ENCODE measurements around the gene GPRC5A.

The GPRC5A gene

GRCh38 chr12:12877781-12878455 lies 13.4 kb upstream of the GPRC5A start:
- ATAC-seq, result no peak
- H3K9me3 Mint-ChIP-seq, result no peaks in the 10 kb centered on the region
- no peaks in the 10 kb centered on the region for H3K4me1 Mint-ChIP-seq
- H3K27me3 Mint-ChIP-seq, result no peaks in the 10 kb centered on the region
- no peak overlapping the region for H3K27ac Mint-ChIP-seq
- H3K4me3 Mint-ChIP-seq, result no peak overlapping the region
- H3K36me3 Mint-ChIP-seq, result no peaks in the 10 kb centered on the region

GRCh38 chr12:12880537-12880936 lies 10.8 kb upstream of the GPRC5A start:
- H3K4me1 Mint-ChIP-seq, result no peaks in the 10 kb centered on the region
- H3K36me3 Mint-ChIP-seq, result no peaks in the 10 kb centered on the region
- H3K27me3 Mint-ChIP-seq, result no peaks in the 10 kb centered on the region
- ATAC-seq, result no peak
- H3K4me3 Mint-ChIP-seq, result no peak overlapping the region
- H3K9me3 Mint-ChIP-seq, result no peaks in the 10 kb centered on the region
- H3K27ac Mint-ChIP-seq, result no peak overlapping the region

DNA sequence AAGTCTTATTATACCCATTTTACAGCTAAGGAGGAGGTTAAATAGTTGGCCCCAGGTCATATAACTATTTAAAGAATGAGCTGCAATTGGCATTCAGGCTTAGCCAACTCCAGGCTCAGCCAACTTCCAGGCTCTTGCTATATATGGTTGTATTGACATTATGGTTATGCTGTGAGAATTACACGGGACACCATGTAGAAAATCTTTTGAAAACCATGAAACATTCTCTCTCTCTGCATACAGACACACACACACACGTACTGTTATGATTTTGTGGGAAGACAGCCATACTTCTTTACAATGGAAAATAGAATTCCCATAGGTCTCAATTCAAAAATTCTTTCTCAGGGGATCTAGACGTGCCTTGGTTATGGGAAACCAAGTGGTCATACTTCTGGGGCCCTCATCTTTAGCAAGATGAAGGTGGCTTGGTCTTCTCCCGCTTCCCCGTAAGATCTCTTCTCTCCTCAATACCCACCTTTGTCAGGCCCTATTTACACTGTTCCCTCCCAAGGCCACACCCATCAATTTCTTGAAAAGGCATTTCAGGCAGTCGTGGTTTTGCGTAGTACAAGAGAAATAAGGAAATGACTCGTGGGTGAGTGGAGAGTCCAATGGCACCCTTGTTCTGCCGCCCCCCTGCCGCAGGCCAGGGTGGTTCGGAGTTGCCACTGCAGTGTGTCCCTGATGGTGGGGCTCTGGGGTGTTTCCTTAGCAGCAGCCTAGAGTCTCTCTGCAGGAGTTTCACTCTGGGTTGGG lies 10.0 kb upstream of the GPRC5A start:
- Mint-ChIP-seq H3K4me1 (no peaks in the 10 kb centered on the region), H3K27ac (no peak overlapping the region), H3K9me3 (no peaks in the 10 kb centered on the region), H3K36me3 (no peaks in the 10 kb centered on the region), H3K4me3 (no peak overlapping the region), H3K27me3 (peaks cover 7% of the 10 kb centered on the region)
- no peak for ATAC-seq

- Mint-ChIP-seq H3K36me3 (no peaks in the 10 kb centered on the region), H3K4me3 (no peak overlapping the region), H3K27ac (no peak overlapping the region), H3K4me1 (no peaks in the 10 kb centered on the region), H3K9me3 (no peaks in the 10 kb centered on the region), H3K27me3 (peaks cover 15% of the 10 kb centered on the region)
- ATAC-seq, result no peak
These were observed 9.1 kb upstream of the GPRC5A start for GRCh38 chr12:12882288-12882687.

GRCh38 chr12:12883369-12884001 lies 7.9 kb upstream of the GPRC5A start:
- Mint-ChIP-seq H3K4me3 (no peak overlapping the region), H3K9me3 (no peaks in the 10 kb centered on the region), H3K4me1 (no peaks in the 10 kb centered on the region), H3K27me3 (peaks cover 27% of the 10 kb centered on the region), H3K36me3 (no peaks in the 10 kb centered on the region), H3K27ac (no peak overlapping the region)
- no peak for ATAC-seq

DNA sequence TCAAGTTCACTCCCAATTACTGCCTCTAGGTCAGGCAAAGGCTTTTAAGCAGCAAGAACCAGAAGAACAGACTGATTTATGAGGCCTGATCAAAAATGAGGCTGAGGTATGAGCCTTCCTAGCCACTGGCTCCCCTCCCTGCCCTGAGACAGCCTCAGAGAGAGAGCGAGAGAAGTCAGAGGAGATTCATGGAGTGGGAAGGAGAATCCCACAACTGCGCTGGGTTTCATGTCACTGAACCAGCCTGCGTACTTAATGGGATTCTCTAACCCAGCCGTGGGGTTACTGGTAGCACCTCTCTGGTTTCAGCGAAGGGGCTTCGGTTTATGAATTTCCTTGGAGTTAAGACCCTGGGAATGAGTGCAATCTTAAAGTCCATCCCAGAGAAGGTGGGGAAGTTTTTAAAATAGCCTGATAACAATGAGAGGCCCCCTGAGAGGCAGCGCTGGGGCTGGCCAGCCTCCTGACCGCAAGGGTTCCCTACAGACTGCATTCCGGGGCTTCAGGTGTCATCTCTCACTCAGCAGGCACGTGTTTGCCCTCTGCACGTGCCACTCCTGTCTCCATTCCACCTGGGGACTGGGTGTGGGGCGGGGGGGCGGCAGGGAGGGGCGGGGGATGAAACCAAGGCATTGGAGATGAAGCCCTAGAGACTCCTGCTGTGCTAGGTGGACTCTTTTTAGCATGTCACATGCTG lies 6.1 kb upstream of the GPRC5A start:
- H3K27me3 Mint-ChIP-seq, result peaks cover 45% of the 10 kb centered on the region
- no peak for ATAC-seq

GRCh38 chr12:12887471-12887870 lies 3.9 kb upstream of the GPRC5A start:
- Mint-ChIP-seq H3K27me3 (peaks cover 67% of the 10 kb centered on the region), H3K36me3 (no peaks in the 10 kb centered on the region), H3K4me3 (no peak overlapping the region), H3K4me1 (peaks cover 15% of the 10 kb centered on the region), H3K27ac (no peak overlapping the region), H3K9me3 (no peaks in the 10 kb centered on the region)
- no peak for ATAC-seq

More for the DNA sequence above, 6.1 kb upstream of the GPRC5A start:
- Mint-ChIP-seq H3K27ac (no peak overlapping the region), H3K36me3 (no peaks in the 10 kb centered on the region), H3K4me1 (no peaks in the 10 kb centered on the region), H3K9me3 (no peaks in the 10 kb centered on the region), H3K4me3 (no peak overlapping the region)

- no peak for ATAC-seq
- Mint-ChIP-seq H3K27ac (no peak overlapping the region), H3K4me3 (no peak overlapping the region), H3K36me3 (no peaks in the 10 kb centered on the region), H3K4me1 (peaks cover 15% of the 10 kb centered on the region), H3K27me3 (peaks cover 75% of the 10 kb centered on the region), H3K9me3 (no peaks in the 10 kb centered on the region)
These were observed 1.7 kb upstream of the GPRC5A start for GRCh38 chr12:12889701-12890100.

GRCh38 chr12:12890543-12891079 lies 751 bp upstream of the GPRC5A start:
- Mint-ChIP-seq H3K27ac (no peak overlapping the region), H3K9me3 (no peaks in the 10 kb centered on the region), H3K4me3 (peak overlapping the region; percentile 74), H3K36me3 (no peaks in the 10 kb centered on the region), H3K27me3 (peaks cover 84% of the 10 kb centered on the region), H3K4me1 (peaks cover 15% of the 10 kb centered on the region)
- ATAC-seq, result peak; percentile 54

DNA sequence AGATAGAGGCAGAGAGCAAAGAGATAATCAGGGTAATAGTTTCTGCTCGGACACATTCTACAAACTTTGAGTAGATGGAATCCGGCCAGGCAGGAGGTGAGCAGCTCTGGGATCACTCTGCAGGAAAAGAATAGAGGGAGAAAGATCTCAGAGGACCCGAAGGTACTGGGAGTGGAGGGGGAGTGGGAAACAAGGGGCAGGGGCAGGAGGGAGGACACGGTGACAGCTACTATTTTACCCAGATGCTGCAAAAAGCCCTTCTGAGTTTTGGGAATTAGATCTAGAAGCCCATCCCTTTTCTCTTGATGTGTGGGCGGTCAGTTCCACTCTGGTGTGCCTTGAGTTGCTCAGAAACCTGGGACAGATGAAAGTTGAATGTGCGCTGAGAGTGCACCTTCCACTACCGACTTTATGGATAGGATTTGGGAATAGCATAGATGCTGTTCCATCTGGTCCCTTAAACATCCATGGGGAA lies 556 bp downstream of the GPRC5A start:
- H3K27ac Mint-ChIP-seq, result no peak overlapping the region
- H3K27me3 Mint-ChIP-seq, result peaks cover 79% of the 10 kb centered on the region
- H3K36me3 Mint-ChIP-seq, result no peaks in the 10 kb centered on the region
- ATAC-seq, result no peak
- H3K9me3 Mint-ChIP-seq, result no peaks in the 10 kb centered on the region
- H3K4me1 Mint-ChIP-seq, result peaks cover 15% of the 10 kb centered on the region
- no peak overlapping the region for H3K4me3 Mint-ChIP-seq

GRCh38 chr12:12892681-12893141 lies 1.3 kb downstream of the GPRC5A start:
- peaks cover 15% of the 10 kb centered on the region for H3K4me1 Mint-ChIP-seq
- no peaks in the 10 kb centered on the region for H3K36me3 Mint-ChIP-seq
- H3K27me3 Mint-ChIP-seq, result peaks cover 79% of the 10 kb centered on the region
- no peaks in the 10 kb centered on the region for H3K9me3 Mint-ChIP-seq
- H3K27ac Mint-ChIP-seq, result no peak overlapping the region
- H3K4me3 Mint-ChIP-seq, result no peak overlapping the region
- no peak for ATAC-seq

GRCh38 chr12:12893438-12893837 lies 2.1 kb downstream of the GPRC5A start:
- Mint-ChIP-seq H3K27ac (no peak overlapping the region), H3K36me3 (no peaks in the 10 kb centered on the region), H3K27me3 (peaks cover 77% of the 10 kb centered on the region), H3K9me3 (no peaks in the 10 kb centered on the region), H3K4me3 (no peak overlapping the region), H3K4me1 (peaks cover 15% of the 10 kb centered on the region)
- no peak for ATAC-seq

- H3K4me1 Mint-ChIP-seq, result peaks cover 7% of the 10 kb centered on the region
- no peak for ATAC-seq
- H3K27me3 Mint-ChIP-seq, result peaks cover 74% of the 10 kb centered on the region
- H3K4me3 Mint-ChIP-seq, result no peak overlapping the region
- no peaks in the 10 kb centered on the region for H3K9me3 Mint-ChIP-seq
- no peaks in the 10 kb centered on the region for H3K36me3 Mint-ChIP-seq
- H3K27ac Mint-ChIP-seq, result no peak overlapping the region
These were observed 4.9 kb downstream of the GPRC5A start for GRCh38 chr12:12896260-12896659.

DNA sequence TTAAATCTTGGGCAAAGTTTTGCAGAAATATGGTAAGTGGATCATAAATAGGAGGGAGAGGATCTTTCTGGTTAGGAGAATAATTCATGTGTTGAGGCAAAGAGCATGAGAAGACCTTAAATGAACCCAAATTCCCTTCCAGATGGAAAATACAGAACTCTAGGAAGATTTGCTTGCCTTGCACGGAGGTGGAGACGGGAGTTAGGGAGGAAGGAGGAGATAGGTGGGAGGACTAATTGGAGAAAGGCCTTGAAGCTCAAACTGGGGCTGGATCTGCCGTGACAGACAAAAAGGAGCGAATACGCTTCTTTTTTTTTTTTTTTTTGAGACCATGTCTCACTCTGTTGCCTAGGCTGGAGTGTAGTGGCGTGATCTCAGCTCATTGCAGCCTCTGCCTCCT lies 5.9 kb downstream of the GPRC5A start:
- H3K4me3 Mint-ChIP-seq, result no peak overlapping the region
- H3K27ac Mint-ChIP-seq, result no peak overlapping the region
- H3K9me3 Mint-ChIP-seq, result no peaks in the 10 kb centered on the region
- peaks cover 74% of the 10 kb centered on the region for H3K27me3 Mint-ChIP-seq
- no peaks in the 10 kb centered on the region for H3K4me1 Mint-ChIP-seq
- H3K36me3 Mint-ChIP-seq, result no peaks in the 10 kb centered on the region
- ATAC-seq, result no peak
